Epidermal melanocyte (primary cell): ENCODE measurements around the gene CDC42EP5.
"Not testable (repeated sequence)": the region's sequence is repeated elsewhere in the genome, so short reads cannot be mapped to it uniquely, and the experiment has no call there.

Experiments
- DNase-seq: peaks from one replicate; pipeline ENCODE4 v3.0.0; 2011; ENCODE audit warnings: low spot score; ENCODE audit not compliant: insufficient read length

CDC42EP5 gene

GRCh38 chr19:54448774-54449700 lies 24.1 kb downstream of the CDC42EP5 start, which contains the start of gene LENG8:
TSS of gene LENG8 (plus strand) at chr19:54449199. CDS start at chr19:54451345, 2,146 bp downstream.
- peak; percentile 95 for DNase-seq

DNA sequence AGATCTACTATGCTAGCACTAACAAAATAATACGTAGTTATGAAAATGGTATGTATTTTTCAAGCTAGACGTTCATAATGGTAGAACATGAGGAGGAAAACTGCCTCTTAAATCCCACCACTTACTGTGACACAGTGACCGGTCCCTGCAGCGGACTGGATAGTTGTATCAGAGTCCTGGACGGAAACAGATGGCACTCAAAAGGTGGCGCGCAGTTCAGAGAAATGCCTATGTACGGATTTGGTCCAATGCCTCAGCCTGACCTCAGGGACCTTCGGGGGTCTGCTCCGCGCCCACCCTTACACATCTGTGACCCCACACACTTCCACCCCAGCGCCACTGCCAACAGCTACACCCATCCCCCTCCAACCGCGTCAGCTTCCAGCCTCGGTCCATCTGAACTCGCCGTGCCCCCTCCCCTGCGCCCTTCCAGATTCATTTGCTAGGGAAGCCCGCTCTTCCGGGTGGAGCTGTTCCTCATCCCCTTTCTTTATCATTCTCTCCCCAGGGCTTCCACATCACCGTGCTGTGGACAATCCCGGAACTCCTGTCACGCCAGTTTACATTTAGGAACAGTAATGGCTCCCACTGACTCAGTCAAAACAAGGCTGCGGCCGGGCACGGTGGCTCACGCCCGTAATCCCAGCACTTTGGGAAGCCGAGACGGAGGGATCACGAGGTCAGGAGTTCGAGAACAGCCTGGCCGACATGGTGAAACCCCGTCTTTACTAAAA lies 24.9 kb downstream of the CDC42EP5 start:
- DNase-seq, result peak; percentile 31

- DNase-seq, result not testable (repeated sequence)
These were observed 26.7 kb downstream of the CDC42EP5 start for GRCh38 chr19:54446349-54446748.

DNA sequence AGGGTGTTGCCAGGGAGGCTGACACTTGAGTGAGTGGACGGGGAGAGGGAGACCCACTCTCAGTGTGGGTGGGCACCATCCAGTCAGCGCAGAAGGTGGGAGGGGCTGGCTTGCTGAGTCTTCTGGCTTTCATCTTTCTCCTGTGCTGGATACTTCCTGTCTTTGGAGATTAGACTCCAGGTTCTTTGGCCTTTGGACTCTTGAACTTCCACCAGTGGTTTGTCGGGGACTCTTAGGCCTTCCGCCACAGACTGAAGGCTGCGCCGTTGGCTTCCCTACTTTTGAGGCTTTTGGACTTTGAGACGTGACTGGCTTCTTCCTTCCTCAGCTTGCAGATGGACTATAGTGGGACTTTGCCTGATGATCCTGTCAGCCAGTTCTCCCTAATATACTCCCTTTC lies 28.4 kb downstream of the CDC42EP5 start:
- DNase-seq, result no peak

DNA sequence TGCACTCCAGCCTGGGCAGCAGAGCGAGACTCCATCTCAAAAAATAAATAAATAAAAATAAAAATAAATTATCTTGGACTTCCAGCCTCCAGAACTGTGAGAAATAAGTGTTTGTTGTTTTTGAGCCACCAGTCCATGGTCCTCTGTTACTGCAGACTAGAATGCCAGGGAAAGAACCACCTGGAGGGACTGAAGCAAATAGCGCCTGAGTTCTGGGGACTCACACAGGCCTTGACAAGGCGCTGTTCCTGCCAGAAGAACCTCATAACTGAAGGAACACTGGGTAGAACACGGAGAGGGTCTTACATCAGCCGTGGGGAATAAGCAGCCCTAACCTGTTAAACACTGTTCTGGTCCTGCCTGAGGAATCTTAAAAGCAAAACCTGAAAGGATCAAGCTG lies 32.5 kb downstream of the CDC42EP5 start:
- no peak for DNase-seq

- peak; percentile 63 for DNase-seq
These were observed 33.8 kb downstream of the CDC42EP5 start for GRCh38 chr19:54439174-54439851.

GRCh38 chr19:54436628-54437252 lies 36.4 kb downstream of the CDC42EP5 start:
- no peak for DNase-seq

- DNase-seq, result no peak
These were observed 37.0 kb downstream of the CDC42EP5 start for GRCh38 chr19:54436031-54436523.

- no peak for DNase-seq
These were observed 37.5 kb downstream of the CDC42EP5 start for GRCh38 chr19:54435551-54436016.

GRCh38 chr19:54434873-54435214 lies 38.3 kb downstream of the CDC42EP5 start:
- peak; percentile 6 for DNase-seq

DNA sequence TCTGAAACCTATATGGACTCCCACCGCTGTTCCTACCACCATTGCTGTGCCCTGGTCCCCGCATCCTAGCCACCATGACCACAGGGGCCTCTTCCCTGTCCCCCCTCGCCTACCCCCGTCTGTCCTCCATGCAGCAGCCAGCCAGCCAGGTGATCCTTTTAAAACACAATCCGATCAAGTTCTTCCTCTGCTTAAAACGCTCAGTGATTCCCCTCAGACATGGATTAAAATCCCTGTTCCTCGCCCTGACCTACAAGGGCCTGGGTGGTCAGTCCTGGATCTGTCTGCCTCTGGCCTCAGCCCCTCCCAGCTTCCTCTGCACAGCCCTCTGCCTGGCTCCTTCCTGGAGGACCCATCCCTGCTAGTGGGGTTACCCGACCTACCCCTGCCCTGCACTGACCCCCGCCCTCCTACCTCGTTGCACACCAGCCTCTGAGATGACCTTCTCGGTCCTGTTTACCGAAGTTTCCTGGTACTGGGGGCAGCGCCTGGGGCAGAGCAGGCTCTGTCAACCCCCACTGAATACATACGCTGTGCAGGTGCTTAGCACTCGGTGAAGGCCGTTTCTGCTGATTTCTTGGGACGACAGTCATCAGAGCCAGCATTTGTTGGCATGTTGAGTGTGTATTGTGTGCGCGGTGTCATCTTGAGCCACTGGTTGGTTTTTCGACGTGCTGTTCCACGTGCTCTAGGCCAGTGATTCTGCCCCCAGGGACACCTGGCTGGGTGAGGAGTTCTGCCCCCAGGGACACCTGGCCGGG lies 38.8 kb downstream of the CDC42EP5 start:
- DNase-seq, result peak; percentile 4

GRCh38 chr19:54433697-54434096 lies 39.4 kb downstream of the CDC42EP5 start:
- DNase-seq, result no peak

DNA sequence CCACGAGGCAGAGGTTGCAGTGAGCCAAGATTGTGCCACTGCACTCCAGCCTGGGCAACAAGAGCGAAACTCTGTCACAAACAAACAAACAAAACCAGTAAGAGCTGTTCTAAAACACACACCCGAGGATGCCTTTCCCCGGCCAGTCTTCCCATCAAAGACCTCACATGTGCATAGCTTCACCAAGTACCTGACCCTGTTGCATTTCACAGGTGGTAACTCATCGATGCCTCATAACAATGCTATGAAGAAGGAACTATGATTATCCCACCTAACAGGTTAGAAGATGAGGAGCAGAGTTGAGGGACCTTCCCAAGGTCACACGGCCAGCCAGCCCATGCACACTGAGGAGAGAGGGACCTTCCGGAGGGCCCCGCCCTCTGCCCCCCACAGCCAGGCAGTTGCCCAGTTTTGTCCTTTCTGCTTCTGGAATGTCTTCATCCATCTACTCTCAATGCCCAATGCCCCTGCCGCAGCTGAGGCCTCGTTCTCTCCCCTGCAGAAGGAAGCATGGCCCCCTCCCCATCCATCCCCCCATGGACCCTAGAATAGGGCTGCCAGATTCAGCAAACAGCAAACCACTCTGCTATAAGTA lies 40.9 kb downstream of the CDC42EP5 start:
- peak; percentile 11 for DNase-seq

DNA sequence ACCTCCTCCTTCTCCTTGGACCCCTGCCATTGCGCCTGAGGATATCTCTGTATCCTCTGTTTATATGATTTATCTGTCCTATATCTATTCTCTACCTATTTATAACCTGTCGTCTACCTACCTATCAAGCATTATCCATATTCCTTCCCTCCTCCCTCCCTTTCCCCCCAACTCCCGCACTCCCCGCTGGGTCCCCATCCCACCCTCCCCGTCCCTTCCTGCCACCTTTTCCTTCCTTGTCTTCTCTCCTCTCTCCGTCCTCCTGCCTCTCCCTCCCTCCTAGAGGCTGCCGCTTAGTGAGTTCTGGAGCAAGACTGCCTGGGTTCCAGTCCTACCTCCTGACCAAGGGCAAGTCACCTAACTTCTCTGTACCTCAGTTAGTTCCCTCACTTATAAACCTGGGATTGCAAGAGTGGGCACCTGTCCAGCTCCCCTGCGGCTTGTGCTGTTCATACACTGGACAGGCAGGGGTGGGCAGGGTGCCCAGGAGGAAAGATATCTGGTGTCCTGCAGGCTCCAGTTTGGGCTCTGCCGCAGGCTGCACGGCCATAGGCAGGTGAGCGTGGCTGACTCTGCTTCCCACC lies 41.7 kb downstream of the CDC42EP5 start:
- peak; percentile 11 for DNase-seq

DNA sequence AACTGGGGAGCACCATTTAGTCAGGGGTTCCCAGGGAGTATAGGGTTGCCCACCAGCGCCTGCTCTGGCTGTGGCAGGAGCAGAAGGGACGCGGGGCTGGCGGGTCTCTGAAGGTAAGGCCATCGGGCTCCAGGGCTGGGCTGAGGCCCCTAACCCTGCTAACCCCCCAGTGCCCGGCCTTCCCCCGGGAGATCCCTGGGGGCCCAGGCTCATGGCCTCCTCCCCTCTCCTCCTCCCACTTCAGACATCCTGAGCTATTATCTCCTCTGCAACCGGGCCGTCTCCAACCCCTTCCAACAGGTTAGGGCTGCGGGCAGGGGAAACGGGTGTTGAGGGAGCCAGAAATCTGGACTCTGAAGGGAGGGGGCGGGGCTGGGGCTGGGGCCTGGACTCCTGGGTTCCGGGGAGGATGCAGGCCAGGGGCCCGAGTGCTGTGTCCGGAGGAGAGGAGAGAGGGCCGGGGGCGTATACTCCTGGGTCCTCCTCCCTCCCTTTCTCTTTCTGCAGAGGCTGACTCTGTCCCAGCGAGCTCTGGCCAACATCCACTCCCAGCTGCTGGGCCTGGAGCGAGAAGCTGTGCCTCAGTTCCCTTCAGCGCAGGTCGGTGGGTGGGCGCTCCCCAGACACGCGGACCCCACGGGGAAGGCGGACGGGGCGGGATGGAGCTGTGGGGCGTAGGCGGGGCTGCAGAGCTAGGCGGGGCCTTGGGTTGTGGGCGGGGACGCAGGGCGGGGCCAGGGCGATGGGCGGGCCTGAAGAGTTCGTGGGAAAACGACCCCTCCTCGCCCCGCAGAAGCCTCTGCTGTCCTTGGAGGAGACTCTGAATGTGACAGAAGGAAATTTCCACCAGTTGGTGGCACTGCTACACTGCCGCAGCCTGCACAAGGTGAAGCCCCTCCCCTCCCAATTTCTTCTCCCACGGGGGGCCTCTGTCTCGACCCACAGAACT lies 42.5 kb downstream of the CDC42EP5 start:
- peak; percentile 18 for DNase-seq

- peak; percentile 13 for DNase-seq
These were observed 43.4 kb downstream of the CDC42EP5 start for GRCh38 chr19:54429545-54430227.

DNA sequence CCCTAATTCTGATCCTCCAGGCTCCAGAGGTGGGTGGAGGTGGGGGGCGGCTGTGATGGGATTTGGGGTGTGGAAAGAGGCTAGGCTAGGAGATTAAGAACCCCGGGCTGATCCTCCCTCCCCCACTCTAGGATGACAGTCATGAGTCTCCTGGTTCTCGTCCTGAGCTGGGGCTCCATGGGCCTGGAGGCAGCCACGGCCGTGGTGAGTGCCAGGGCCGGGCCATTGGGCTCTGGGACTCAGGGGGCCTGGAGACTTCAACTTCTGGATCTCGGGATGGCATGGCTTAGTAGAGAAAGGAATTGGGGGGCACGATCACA lies 44.0 kb downstream of the CDC42EP5 start:
- peak; percentile 7 for DNase-seq
